Osteocyte (in vitro differentiated cells): ENCODE data around the gene ACSM2A. TPM values are rescaled to one million over a fixed set of nuclear protein-coding genes. Genes with fewer than 3 reads are reported as not detected.
A peak's percentile ranks its signal among the peaks of the same experiment; 100 is the strongest.
"Not testable (repeated sequence)": the region's sequence is repeated elsewhere in the genome, so short reads cannot be mapped to it uniquely, and the experiment has no call there.

Experiments used
- DNase-seq: peaks from one replicate; pipeline ENCODE4 v3.0.0; 2021; ENCODE audit warnings: mixed read lengths; ENCODE audit not compliant: unreplicated experiment; ENCODE audit errors: extremely low spot score
- H3K27ac Mint-ChIP-seq: one replicate; pipeline ENCODE4 v1.8.0; 2021; ENCODE audit warnings: mild to moderate bottlenecking, mixed read lengths; ENCODE audit not compliant: unreplicated experiment
- H3K27me3 Mint-ChIP-seq: one replicate; pipeline ENCODE4 v1.8.0; 2021; ENCODE audit warnings: mixed read lengths; ENCODE audit not compliant: unreplicated experiment
- H3K36me3 Mint-ChIP-seq: one replicate; pipeline ENCODE4 v1.8.0; 2021; ENCODE audit warnings: mixed read lengths; ENCODE audit not compliant: unreplicated experiment
- H3K4me1 Mint-ChIP-seq: one replicate; pipeline ENCODE4 v1.8.0; 2021; ENCODE audit warnings: mixed read lengths; ENCODE audit not compliant: unreplicated experiment
- H3K4me3 Mint-ChIP-seq: one replicate; pipeline ENCODE4 v1.8.0; 2021; ENCODE audit warnings: mild to moderate bottlenecking, moderate library complexity, mixed read lengths; ENCODE audit not compliant: unreplicated experiment
- H3K9me3 Mint-ChIP-seq: one replicate; pipeline ENCODE4 v1.8.0; 2021; ENCODE audit warnings: mixed read lengths; ENCODE audit not compliant: unreplicated experiment
- CTCF ChIP-seq: fragments of 200-600 bp; sonication (generic); IDR thresholded peaks from 2 replicates; pipeline ENCODE4 v1.5.0; 2021; ENCODE audit warnings: antibody characterized with exemption, mild to moderate bottlenecking, moderate library complexity
- long read RNA-seq: library from polyadenylated mRNA; unstranded; transcript quantifications from one replicate; pipeline ENCODE4 v2.0.0, GENCODE V29; 2021
- total RNA-seq: library from RNA; stranded (reverse); gene quantifications from 2 replicates; pipeline ENCODE4 v1.2.1, GENCODE V29; 2021

Gene ACSM2A
- not detected in 2 replicates for total RNA-seq
- long read RNA-seq, partial matches to known transcripts, result 1 of 3 reads
- long read RNA-seq, other reads (novel, unspliced or antisense), result 1 of 3 reads

GRCh38 chr16:20451364-20451763, at the start of gene ACSM2A:
Gene ACSM2A, plus strand, starts transcription at chr16:20451521. Its CDS starts 8,594 bp downstream, at chr16:20460115.
- not testable (repeated sequence) for H3K27me3 Mint-ChIP-seq, H3K4me1 Mint-ChIP-seq, H3K9me3 Mint-ChIP-seq

GRCh38 chr16:20402651-20403050, 48.7 kb upstream of the ACSM2A start:
- Mint-ChIP-seq H3K9me3 (no peaks in the 10 kb centered on the region), H3K4me3 (no peak overlapping the region), H3K27ac (no peak overlapping the region), H3K27me3 (no peaks in the 10 kb centered on the region), H3K4me1 (no peaks in the 10 kb centered on the region), H3K36me3 (no peaks in the 10 kb centered on the region)
- DNase-seq, result no peak
- no peak for TF ChIP-seq CTCF

More at GRCh38 chr16:20451364-20451763, at the start of gene ACSM2A:
- not testable (repeated sequence) for DNase-seq, H3K27ac Mint-ChIP-seq, H3K36me3 Mint-ChIP-seq, H3K4me3 Mint-ChIP-seq

GRCh38 chr16:20404637-20405036, 46.7 kb upstream of the ACSM2A start, which contains the start of gene PDILT:
Gene PDILT, minus strand, starts transcription at chr16:20404737. Its CDS starts 5,437 bp downstream, at chr16:20399300.
- H3K36me3 Mint-ChIP-seq, result no peaks in the 10 kb centered on the region
- H3K4me1 Mint-ChIP-seq, result peaks cover 5% of the 10 kb centered on the region
- H3K9me3 Mint-ChIP-seq, result no peaks in the 10 kb centered on the region
- no peak for DNase-seq
- H3K27me3 Mint-ChIP-seq, result no peaks in the 10 kb centered on the region
- no peak within 1 kb of the TSS for H3K4me3 Mint-ChIP-seq
- H3K27ac Mint-ChIP-seq, result no peak within 1 kb of the TSS
- TF ChIP-seq CTCF, result no peak

GRCh38 chr16:20409398-20410120, 41.8 kb upstream of the ACSM2A start, which contains the start of gene ACSM5:
Gene ACSM5, plus strand, starts transcription at chr16:20409534. Its CDS starts 1,951 bp downstream, at chr16:20411485.
- Mint-ChIP-seq H3K9me3 (peaks cover 3% of the 10 kb centered on the region), H3K4me3 (no peak within 1 kb of the TSS), H3K27me3 (no peaks in the 10 kb centered on the region), H3K36me3 (no peaks in the 10 kb centered on the region), H3K4me1 (peaks cover 5% of the 10 kb centered on the region), H3K27ac (peak within 1 kb of the TSS; percentile 88)
- no peak for TF ChIP-seq CTCF
- DNase-seq, result no peak

GRCh38 chr16:20410121-20410723, 41.1 kb upstream of the ACSM2A start:
- no peaks in the 10 kb centered on the region for H3K27me3 Mint-ChIP-seq
- peak overlapping the region; percentile 88 for H3K27ac Mint-ChIP-seq
- peaks cover 3% of the 10 kb centered on the region for H3K9me3 Mint-ChIP-seq
- no peak for DNase-seq
- TF ChIP-seq CTCF, result no peak
- no peaks in the 10 kb centered on the region for H3K36me3 Mint-ChIP-seq
- H3K4me1 Mint-ChIP-seq, result peaks cover 5% of the 10 kb centered on the region
- H3K4me3 Mint-ChIP-seq, result no peak overlapping the region
